GM10248 (cell line): ENCODE measurements around the gene DCDC2C.

ENCODE experiments used
- CTCF ChIA-PET: fragments of 300-600 bp; sonication (Branson Sonifier 250); formaldehyde crosslinking; extraction: SDS; loops from one replicate; lab custom pipeline; 2021; ENCODE audit warnings: antibody characterized with exemption; lab: Yijun Ruan, JAX
- POLR2A ChIA-PET: fragments of 350-650 bp; sonication (Branson Sonifier 250); formaldehyde crosslinking; extraction: SDS; loops from one replicate; lab custom pipeline; 2020; ENCODE audit warnings: antibody characterized with exemption; lab: Yijun Ruan, JAX
- DNase-seq: peaks from one replicate; pipeline ENCODE4 v3.0.0; 2012; ENCODE audit errors: extremely low spot score
- CTCF ChIP-seq: IDR thresholded peaks from 2 replicates; pipeline ENCODE4 v1.5.1; 2012; ENCODE audit warnings: mild to moderate bottlenecking, low read depth; ENCODE audit errors: extremely low read depth, missing control alignments, control extremely low read depth

The DCDC2C gene

GRCh38 chr2:3868012-3868805 lies 164.8 kb downstream of the DCDC2C start:
- no peak for DNase-seq
- POLR2A ChIA-PET, result no interaction called here
- CTCF ChIA-PET, result no interaction called here
- TF ChIP-seq CTCF, result no peak

GRCh38 chr2:3870222-3870621 lies 166.8 kb downstream of the DCDC2C start:
- DNase-seq, result no peak
- TF ChIP-seq CTCF, result no peak
- POLR2A ChIA-PET, result no interaction called here
- CTCF ChIA-PET, result no interaction called here

DNA sequence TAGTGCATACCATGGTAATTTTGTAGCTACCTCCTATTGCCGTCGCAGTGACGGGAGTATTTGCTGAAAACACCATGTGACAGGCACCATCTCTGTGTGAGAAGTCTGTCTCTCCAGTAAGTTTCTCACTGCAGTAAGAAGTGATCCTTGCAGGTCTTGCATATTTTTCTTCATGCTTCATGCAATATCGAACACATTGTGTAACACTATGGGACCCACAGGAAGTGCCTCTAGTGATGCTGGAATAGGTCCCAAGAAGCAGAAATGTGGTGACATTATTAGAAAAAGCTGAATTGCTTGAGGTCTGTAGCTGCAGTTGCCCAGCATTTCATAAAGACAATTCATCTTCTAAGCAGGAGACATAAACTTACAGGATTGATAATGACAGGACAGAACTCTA lies 167.6 kb downstream of the DCDC2C start:
- no peak for TF ChIP-seq CTCF
- DNase-seq, result no peak
- ChIA-PET POLR2A (no interaction called here), CTCF (no interaction called here)

- ChIA-PET POLR2A (no interaction called here), CTCF (interaction anchor here (0.9 to 1.8 kb wide), 3 partner anchors 12 to 19 kb away, joined by 3 to 7 read pairs (median 5); no protein-coding TSS in a partner anchor)
- no peak for DNase-seq
- TF ChIP-seq CTCF, result no peak
Measured at GRCh38 chr2:3872451-3872850, 169.1 kb downstream of the DCDC2C start.

- ChIA-PET CTCF (no interaction called here), POLR2A (no interaction called here)
- no peak for DNase-seq
- no peak for TF ChIP-seq CTCF
Measured at GRCh38 chr2:3873899-3874298, 170.5 kb downstream of the DCDC2C start.

GRCh38 chr2:3876221-3876620 lies 172.8 kb downstream of the DCDC2C start:
- POLR2A ChIA-PET, result no interaction called here
- TF ChIP-seq CTCF, result no peak
- CTCF ChIA-PET, result interaction anchor here (1.4 kb wide), 1 partner anchor 9 kb away, joined by 3 read pairs; no protein-coding TSS in a partner anchor
- DNase-seq, result no peak
